ENCODE measurements around the gene ABTB2.

ABTB2 gene

DNA sequence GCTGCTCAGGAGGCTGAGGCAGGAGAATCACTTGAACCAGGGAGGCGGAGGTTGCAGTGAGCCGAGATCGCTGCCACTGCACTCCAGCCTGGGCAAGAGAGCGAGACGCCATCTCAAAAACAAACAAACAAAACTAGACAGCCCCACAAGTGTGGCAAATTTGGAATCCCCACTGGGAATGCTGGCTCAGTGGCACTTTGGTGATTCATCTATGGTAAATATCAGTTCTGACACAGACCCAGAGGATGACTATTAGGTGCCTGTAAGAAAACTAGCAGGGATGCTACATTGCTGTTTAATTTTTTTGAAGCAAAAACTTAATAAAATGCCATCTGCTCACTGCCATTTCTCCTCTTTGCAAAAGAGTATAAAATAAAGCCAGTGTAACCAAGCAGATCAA is 144.4 kb downstream of the ABTB2 start:
- no peak for DNase-seq (ENCODE audit: extremely low read depth, insufficient read length)
- Histone ChIP-seq H3K27me3 (replicated peaks; ENCODE audit: control insufficient read depth, insufficient read depth, low read length) (no peaks in the 10 kb centered on the region), H3K4me3 (replicated peaks; ENCODE audit: low read depth, low read length) (no peak overlapping the region), H3K36me3 (ENCODE audit: control insufficient read depth, insufficient read depth, low read length) (no peaks in the 10 kb centered on the region)
- no peak for TF ChIP-seq CTCF (IDR thresholded peaks at IDR 0.05; ENCODE audit: insufficient read depth, low read length, poor library complexity, severe bottlenecking)

DNA sequence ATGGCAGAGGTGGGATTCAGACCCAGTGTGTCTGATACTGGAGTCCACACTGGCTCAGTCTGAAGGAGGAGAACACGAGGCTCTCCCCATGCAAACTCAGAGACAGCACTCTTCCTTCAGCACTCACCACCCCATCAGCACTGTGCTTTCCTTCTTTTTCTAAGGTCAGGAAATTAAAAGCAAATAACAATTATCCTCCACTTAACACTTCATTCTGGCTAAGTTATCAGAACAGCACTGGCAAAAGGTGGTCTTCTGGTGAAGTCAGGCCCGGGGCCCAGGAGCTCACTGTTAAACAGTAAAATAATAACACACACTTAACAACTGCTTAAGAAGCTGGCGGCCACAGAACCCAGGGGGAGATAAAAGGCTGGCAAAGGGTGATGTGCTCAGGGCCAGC is 145.2 kb downstream of the ABTB2 start:
- TF ChIP-seq CTCF (IDR thresholded peaks at IDR 0.05; ENCODE audit: insufficient read depth, low read length, poor library complexity, severe bottlenecking), result no peak
- no peak for DNase-seq (ENCODE audit: extremely low read depth, insufficient read length)
- no peak overlapping the region for H3K4me3 ChIP-seq (replicated peaks; ENCODE audit: low read depth, low read length)
- no peaks in the 10 kb centered on the region for H3K27me3 ChIP-seq (replicated peaks; ENCODE audit: control insufficient read depth, insufficient read depth, low read length)
- H3K36me3 ChIP-seq (ENCODE audit: control insufficient read depth, insufficient read depth, low read length), result no peaks in the 10 kb centered on the region

GRCh38 chr11:34209809-34210208 is 148.0 kb downstream of the ABTB2 start:
- DNase-seq (ENCODE audit: extremely low read depth, insufficient read length), result no peak
- no peaks in the 10 kb centered on the region for H3K27me3 ChIP-seq (replicated peaks; ENCODE audit: control insufficient read depth, insufficient read depth, low read length)
- no peak overlapping the region for H3K4me3 ChIP-seq (replicated peaks; ENCODE audit: low read depth, low read length)
- H3K36me3 ChIP-seq (ENCODE audit: control insufficient read depth, insufficient read depth, low read length), result no peaks in the 10 kb centered on the region
- no peak for TF ChIP-seq CTCF (IDR thresholded peaks at IDR 0.05; ENCODE audit: insufficient read depth, low read length, poor library complexity, severe bottlenecking)

DNA sequence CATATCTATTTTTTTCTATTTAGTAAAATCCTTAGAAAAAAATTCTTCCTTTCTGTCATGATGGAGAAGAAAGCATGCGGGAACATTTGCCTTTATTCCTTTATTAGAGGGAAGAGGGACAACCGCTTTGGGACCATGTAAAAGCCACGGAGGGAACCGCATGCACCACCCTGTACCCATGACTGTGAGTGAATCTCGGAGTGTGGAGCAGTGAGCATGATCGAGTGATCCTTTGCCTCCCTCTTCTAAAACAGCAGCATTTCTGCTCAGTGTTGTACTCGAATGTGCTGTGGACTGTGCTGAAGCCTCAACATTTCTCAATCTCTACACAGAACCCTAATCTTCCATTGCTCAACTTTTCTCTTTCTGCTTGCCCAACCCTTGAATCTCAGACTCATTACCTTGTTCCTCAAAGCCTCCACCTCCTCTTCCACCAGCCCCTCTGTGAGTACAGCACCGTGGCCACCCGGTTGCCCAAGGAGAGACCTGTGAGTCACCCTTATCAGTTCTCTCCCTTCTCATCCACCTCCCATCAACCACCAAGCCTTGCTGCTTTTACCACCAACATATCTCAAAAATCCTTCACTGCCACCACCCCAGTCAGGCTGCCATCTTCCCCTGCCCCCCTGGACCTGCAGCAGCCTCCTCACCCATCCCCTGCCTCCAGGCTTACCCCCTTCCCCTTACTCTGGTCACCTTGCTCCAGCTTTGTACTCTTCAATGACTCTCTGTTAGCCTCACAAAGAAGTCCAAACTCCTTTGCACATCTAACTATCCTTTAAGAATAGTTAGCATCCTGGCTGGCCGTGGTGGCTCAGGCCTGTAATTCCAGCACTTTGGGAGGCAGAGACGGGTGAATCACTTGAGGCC is 149.3 kb downstream of the ABTB2 start:
- no peak for DNase-seq (ENCODE audit: extremely low read depth, insufficient read length)
- no peak for TF ChIP-seq CTCF (IDR thresholded peaks at IDR 0.05; ENCODE audit: insufficient read depth, low read length, poor library complexity, severe bottlenecking)
- Histone ChIP-seq H3K27me3 (replicated peaks; ENCODE audit: control insufficient read depth, insufficient read depth, low read length) (no peaks in the 10 kb centered on the region), H3K4me3 (replicated peaks; ENCODE audit: low read depth, low read length) (no peak overlapping the region), H3K36me3 (ENCODE audit: control insufficient read depth, insufficient read depth, low read length) (no peaks in the 10 kb centered on the region)

DNA sequence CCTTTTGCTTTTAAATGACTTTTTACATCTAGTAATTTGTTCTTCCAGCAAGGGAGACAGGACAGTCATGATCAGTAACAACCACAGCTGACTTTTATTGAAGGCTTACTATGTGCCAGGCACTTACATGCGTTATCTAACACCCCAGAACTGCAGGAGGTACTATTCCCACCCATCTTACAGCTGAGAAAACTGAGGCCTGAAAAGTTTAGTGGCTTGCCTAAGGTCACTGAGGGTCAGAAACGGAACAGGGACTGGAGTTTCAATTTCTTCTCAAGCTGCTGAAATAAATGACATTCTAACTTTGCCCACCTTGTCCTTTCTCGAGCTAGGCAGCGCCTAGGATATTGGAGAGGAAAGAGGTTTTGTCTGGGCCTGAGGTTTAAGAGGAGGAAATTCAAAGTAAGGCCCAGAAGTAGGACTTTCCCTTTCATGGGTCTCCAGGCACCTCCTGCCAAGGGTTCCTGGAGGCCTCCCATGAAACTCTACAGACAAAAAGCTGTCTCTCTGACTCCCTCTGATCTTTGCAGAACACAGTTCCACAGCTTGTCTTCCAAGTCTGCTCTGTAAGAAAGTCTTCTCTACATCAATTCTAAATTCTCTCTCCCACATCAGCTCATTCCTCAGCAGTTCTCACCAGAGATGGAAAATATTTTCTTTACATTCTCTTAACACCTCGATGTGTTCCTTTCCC is 150.2 kb downstream of the ABTB2 start:
- no peak for TF ChIP-seq CTCF (IDR thresholded peaks at IDR 0.05; ENCODE audit: insufficient read depth, low read length, poor library complexity, severe bottlenecking)
- Histone ChIP-seq H3K36me3 (ENCODE audit: control insufficient read depth, insufficient read depth, low read length) (no peaks in the 10 kb centered on the region), H3K4me3 (replicated peaks; ENCODE audit: low read depth, low read length) (no peak overlapping the region), H3K27me3 (replicated peaks; ENCODE audit: control insufficient read depth, insufficient read depth, low read length) (no peaks in the 10 kb centered on the region)
- DNase-seq (ENCODE audit: extremely low read depth, insufficient read length), result no peak

All from GM06990 (cell line).